ENCODE results near the gene AGXT.

AGXT gene

DNA sequence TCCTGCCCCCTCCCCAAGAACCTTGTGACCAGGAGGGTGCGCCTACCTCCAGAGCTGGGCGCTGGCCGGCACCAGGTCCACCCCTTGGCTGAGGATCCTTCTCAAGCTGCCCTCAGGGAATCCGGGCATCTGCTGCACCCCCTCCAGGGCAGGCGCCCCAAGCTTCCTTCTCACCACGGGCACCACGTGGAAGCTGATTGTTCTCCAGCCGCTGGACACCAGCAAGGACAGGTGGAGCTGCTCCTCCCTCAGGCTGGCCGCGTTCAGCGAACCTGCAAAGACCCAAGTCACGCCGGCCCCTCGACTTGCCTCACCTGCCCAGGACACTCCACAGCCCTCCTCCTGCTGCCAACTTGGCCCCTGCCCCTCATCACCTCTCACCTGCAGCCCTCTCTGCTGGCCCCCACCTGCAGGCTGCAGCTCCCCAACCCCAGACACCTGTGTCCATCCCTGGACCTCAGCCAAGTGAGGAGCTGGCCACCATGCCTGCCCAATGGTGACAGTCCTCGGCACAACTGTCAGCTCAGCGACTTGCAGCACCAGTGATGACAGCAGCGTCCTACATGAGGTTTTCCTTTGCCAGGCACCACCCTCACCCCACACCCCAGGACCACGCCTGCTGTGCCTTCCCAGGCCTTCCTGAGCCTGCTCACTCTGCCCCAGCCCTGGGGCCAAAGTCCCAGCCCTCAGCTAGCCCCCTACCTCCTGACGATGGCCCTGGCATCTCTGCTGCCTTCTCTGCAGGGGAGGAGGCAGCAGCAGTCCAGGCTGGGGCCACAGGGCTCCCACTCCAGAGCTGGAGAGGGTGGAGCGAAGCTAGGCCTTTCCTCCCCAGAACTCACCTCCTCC is 23.1 kb downstream of the AGXT start:
- Histone ChIP-seq H3K27ac (replicated peaks) (no peak overlapping the region), H3K27me3 (ENCODE audit: insufficient read depth, poor library complexity, severe bottlenecking) (no peaks in the 10 kb centered on the region), H3K4me3 (replicated peaks; ENCODE audit: insufficient read depth, low read length) (no peak overlapping the region)
- DNase-seq (ENCODE audit: low read depth in 1 of 2, low spot score in 1 of 2): no peak
- TF ChIP-seq, protein P1, sequence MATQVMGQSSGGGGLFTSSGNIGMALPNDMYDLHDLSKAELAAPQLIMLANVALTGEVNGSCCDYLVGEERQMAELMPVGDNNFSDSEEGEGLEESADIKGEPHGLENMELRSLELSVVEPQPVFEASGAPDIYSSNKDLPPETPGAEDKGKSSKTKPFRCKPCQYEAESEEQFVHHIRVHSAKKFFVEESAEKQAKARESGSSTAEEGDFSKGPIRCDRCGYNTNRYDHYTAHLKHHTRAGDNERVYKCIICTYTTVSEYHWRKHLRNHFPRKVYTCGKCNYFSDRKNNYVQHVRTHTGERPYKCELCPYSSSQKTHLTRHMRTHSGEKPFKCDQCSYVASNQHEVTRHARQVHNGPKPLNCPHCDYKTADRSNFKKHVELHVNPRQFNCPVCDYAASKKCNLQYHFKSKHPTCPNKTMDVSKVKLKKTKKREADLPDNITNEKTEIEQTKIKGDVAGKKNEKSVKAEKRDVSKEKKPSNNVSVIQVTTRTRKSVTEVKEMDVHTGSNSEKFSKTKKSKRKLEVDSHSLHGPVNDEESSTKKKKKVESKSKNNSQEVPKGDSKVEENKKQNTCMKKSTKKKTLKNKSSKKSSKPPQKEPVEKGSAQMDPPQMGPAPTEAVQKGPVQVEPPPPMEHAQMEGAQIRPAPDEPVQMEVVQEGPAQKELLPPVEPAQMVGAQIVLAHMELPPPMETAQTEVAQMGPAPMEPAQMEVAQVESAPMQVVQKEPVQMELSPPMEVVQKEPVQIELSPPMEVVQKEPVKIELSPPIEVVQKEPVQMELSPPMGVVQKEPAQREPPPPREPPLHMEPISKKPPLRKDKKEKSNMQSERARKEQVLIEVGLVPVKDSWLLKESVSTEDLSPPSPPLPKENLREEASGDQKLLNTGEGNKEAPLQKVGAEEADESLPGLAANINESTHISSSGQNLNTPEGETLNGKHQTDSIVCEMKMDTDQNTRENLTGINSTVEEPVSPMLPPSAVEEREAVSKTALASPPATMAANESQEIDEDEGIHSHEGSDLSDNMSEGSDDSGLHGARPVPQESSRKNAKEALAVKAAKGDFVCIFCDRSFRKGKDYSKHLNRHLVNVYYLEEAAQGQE (IDR thresholded peaks at IDR 0.05; ENCODE audit: insufficient replicate concordance, low read depth): no peak
- TF ChIP-seq SPI1 (IDR thresholded peaks at IDR 0.05; ENCODE audit: borderline replicate concordance, low read depth) (no peak), GABPA (IDR thresholded peaks at IDR 0.05; ENCODE audit: low read depth) (no peak), POLR2AphosphoS5 (IDR thresholded peaks at IDR 0.05; ENCODE audit: low read depth) (no peak)
- TF ChIP-seq, protein P2, sequence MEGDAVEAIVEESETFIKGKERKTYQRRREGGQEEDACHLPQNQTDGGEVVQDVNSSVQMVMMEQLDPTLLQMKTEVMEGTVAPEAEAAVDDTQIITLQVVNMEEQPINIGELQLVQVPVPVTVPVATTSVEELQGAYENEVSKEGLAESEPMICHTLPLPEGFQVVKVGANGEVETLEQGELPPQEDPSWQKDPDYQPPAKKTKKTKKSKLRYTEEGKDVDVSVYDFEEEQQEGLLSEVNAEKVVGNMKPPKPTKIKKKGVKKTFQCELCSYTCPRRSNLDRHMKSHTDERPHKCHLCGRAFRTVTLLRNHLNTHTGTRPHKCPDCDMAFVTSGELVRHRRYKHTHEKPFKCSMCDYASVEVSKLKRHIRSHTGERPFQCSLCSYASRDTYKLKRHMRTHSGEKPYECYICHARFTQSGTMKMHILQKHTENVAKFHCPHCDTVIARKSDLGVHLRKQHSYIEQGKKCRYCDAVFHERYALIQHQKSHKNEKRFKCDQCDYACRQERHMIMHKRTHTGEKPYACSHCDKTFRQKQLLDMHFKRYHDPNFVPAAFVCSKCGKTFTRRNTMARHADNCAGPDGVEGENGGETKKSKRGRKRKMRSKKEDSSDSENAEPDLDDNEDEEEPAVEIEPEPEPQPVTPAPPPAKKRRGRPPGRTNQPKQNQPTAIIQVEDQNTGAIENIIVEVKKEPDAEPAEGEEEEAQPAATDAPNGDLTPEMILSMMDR (IDR thresholded peaks at IDR 0.05; ENCODE audit: insufficient read depth, low read length): no peak

DNA sequence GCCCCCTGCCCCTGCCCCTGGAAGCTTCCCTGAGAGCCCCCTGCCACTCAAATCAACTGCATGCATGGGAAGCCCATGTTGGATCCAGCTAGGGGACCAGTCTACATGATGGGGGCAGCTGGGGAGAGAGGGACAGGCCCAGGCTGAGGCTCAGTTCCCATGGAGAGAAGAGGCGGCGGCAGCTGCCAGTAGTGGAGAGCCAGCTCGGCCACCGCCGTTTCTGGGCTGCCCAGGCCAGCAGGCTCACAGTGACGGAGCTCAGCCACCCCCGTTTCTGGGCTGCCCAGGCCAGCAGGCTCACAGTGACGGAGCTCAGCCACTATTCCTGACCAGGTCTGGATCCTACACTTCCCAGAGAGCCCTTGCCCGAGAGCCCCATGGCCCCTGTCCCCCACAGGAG is 23.7 kb downstream of the AGXT start:
- Histone ChIP-seq H3K4me3 (replicated peaks; ENCODE audit: insufficient read depth, low read length) (no peak overlapping the region), H3K27ac (replicated peaks) (no peak overlapping the region), H3K27me3 (ENCODE audit: insufficient read depth, poor library complexity, severe bottlenecking) (no peaks in the 10 kb centered on the region)
- DNase-seq (ENCODE audit: low read depth in 1 of 2, low spot score in 1 of 2): no peak
- TF ChIP-seq POLR2AphosphoS5 (IDR thresholded peaks at IDR 0.05; ENCODE audit: low read depth): no peak
- no peak for TF ChIP-seq SPI1 (IDR thresholded peaks at IDR 0.05; ENCODE audit: borderline replicate concordance, low read depth)
- TF ChIP-seq, protein P2 (IDR thresholded peaks at IDR 0.05; ENCODE audit: insufficient read depth, low read length): no peak
- TF ChIP-seq, protein P1 (IDR thresholded peaks at IDR 0.05; ENCODE audit: insufficient replicate concordance, low read depth): no peak
- no peak for TF ChIP-seq GABPA (IDR thresholded peaks at IDR 0.05; ENCODE audit: low read depth)

DNA sequence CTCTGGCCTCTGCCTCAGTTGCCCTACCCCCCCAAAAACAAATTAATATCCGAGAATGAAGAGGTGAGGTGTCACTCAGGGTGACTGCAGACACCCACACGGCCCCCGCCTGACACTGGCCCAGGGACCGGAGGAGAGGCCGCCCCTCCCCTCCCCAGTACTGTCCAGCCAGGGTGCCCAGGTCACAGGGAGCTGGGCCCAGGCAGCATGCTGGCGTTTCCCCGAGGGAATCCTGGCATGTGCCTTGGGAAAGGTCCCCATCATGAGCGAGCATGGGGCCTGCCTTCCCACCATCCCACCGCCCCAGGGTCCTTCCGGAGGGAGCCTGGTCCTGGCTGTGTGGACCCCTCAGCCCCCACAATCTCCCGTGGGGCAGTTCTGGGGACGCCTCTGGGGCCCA is 24.3 kb downstream of the AGXT start:
- Histone ChIP-seq H3K27ac (replicated peaks) (no peak overlapping the region), H3K4me3 (replicated peaks; ENCODE audit: insufficient read depth, low read length) (no peak overlapping the region), H3K27me3 (ENCODE audit: insufficient read depth, poor library complexity, severe bottlenecking) (no peaks in the 10 kb centered on the region)
- DNase-seq (ENCODE audit: low read depth in 1 of 2, low spot score in 1 of 2): no peak
- no peak for TF ChIP-seq POLR2AphosphoS5 (IDR thresholded peaks at IDR 0.05; ENCODE audit: low read depth)
- no peak for TF ChIP-seq GABPA (IDR thresholded peaks at IDR 0.05; ENCODE audit: low read depth)

DNA sequence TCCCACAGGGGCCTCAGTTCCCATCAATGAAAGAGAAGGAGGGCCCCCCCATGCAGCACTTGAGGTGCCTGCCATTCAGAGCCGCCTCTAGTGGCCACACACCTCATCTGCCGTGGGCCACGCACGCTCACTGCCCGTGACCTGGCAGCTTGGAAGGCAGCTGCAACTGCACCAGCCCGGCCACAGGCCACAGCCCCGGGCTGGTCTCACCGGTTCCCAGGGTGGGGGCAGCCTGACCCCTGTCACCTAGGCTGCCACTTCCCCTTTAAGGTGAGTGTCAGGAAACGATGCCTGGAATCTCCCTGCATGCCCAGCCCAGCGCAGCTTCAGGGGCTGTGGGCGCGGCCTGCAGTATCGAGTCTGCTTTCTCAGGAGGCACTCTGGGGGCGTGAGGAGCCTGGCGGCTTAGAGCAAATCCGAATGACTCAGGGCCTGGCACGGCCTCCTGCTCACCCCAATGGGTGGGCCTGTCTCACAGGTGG is 24.8 kb downstream of the AGXT start:
- Histone ChIP-seq H3K27ac (replicated peaks) (no peak overlapping the region), H3K27me3 (ENCODE audit: insufficient read depth, poor library complexity, severe bottlenecking) (no peaks in the 10 kb centered on the region), H3K4me3 (replicated peaks; ENCODE audit: insufficient read depth, low read length) (no peak overlapping the region)
- DNase-seq (ENCODE audit: low read depth in 1 of 2, low spot score in 1 of 2): no peak
- TF ChIP-seq POLR2AphosphoS5 (IDR thresholded peaks at IDR 0.05; ENCODE audit: low read depth): no peak
- TF ChIP-seq, protein P1 (IDR thresholded peaks at IDR 0.05; ENCODE audit: insufficient replicate concordance, low read depth): no peak
